AG04450 (cell line): ENCODE data around the gene SMC4. TPM values are rescaled to one million over a fixed set of nuclear protein-coding genes. Genes with fewer than 3 reads are reported as not detected.
"Not testable (repeated sequence)": the region's sequence is repeated elsewhere in the genome, so short reads cannot be mapped to it uniquely, and the experiment has no call there.

Source experiments
- CTCF ChIA-PET: fragments of 300-600, 350-600 bp; formaldehyde crosslinking; extraction: SDS; loops from one replicate; lab custom pipeline; 2022; ENCODE audit warnings: antibody characterized with exemption, inconsistent platforms; lab: Charles Lee
- POLR2A ChIA-PET: fragments of 350-600 bp; formaldehyde crosslinking; extraction: SDS; loops from one replicate; lab custom pipeline; 2021; ENCODE audit warnings: antibody characterized with exemption, inconsistent platforms; lab: Yijun Ruan, JAX
- DNase-seq: peaks from one replicate; pipeline ENCODE4 v3.0.0-alpha.2; 2011; ENCODE audit warnings: low read depth, low spot score
- H3K27ac ChIP-seq: one replicate; pipeline ENCODE4 v1.5.1; 2012; ENCODE audit warnings: low read depth, low read length, control low read depth
- H3K27me3 ChIP-seq: one replicate; pipeline ENCODE4 v1.6.0; 2012; ENCODE audit warnings: low read length; ENCODE audit not compliant: control insufficient read depth, insufficient read depth
- H3K4me3 ChIP-seq: 2 replicates; pipeline ENCODE4 v1.5.1; 2011; ENCODE audit warnings: mild to moderate bottlenecking, low read depth, low read length, control low read depth
- H3K9me3 ChIP-seq: 2 replicates; pipeline ENCODE4 v1.5.1; 2012; ENCODE audit warnings: low read length; ENCODE audit not compliant: control insufficient read depth, insufficient read depth
- CTCF ChIP-seq: IDR thresholded peaks from 2 replicates; pipeline ENCODE4 v1.5.1; 2011; ENCODE audit warnings: low read depth, low read length, control low read depth, inconsistent platforms
- polyA plus RNA-seq: library from polyadenylated mRNA; depleted of rRNA; stranded (reverse); fragments of >200 nt; gene quantifications from 2 replicates; pipeline ENCODE4 v1.2.3, GENCODE V29; 2011

SMC4 gene
- polyA plus RNA-seq, 1 experiment, result 42.0 TPM

- Histone ChIP-seq H3K27me3 (no peaks in the 10 kb centered on the region), H3K9me3 (peaks cover 8% of the 10 kb centered on the region), H3K27ac (peak overlapping the region; percentile 93), H3K4me3 (peak overlapping the region; percentile 87)
- ChIA-PET POLR2A (interaction anchor here (0.6 to 2.9 kb wide), 10 partner anchors 10 to 117 kb away, joined by 3 to 14 read pairs (median 5); partner anchors contain the start of genes IFT80, KPNA4 and SMC4), CTCF (interaction anchor here (0.9 to 2.9 kb wide), 3 partner anchors 37 to 416 kb away, joined by 4 to 21 read pairs (median 6); no protein-coding TSS in a partner anchor)
- DNase-seq, result no peak
- no peak for TF ChIP-seq CTCF
These were observed 49.6 kb downstream of the SMC4 start for GRCh38 chr3:160448845-160449635.

- ChIA-PET POLR2A (interaction anchor here (0.5 to 2.9 kb wide), 13 partner anchors 11 to 418 kb away, joined by 3 to 14 read pairs (median 5); partner anchors contain the start of genes IFT80, KPNA4 and SMC4), CTCF (interaction anchor here (0.6 to 2.9 kb wide), 5 partner anchors 36 to 1989 kb away, joined by 3 to 21 read pairs (median 4); no protein-coding TSS in a partner anchor)
- Histone ChIP-seq H3K27me3 (no peaks in the 10 kb centered on the region), H3K27ac (peak within 1 kb of the TSS; percentile 93), H3K4me3 (peak within 1 kb of the TSS; percentile 87), H3K9me3 (peaks cover 8% of the 10 kb centered on the region)
- peak; percentile 96 for DNase-seq
- 0 out of 2 replicates have a peak, but pooled peaks have one; percentile 8 for TF ChIP-seq CTCF
These were observed 50.5 kb downstream of the SMC4 start, which contains the start of gene TRIM59 for GRCh38 chr3:160449636-160450598. TSS of gene TRIM59 (minus strand) at chr3:160449786. CDS start at chr3:160439183, 10,603 bp downstream.

GRCh38 chr3:160450846-160451245 lies 51.4 kb downstream of the SMC4 start:
- Histone ChIP-seq H3K27me3 (no peaks in the 10 kb centered on the region), H3K4me3 (no peak overlapping the region), H3K9me3 (peaks cover 8% of the 10 kb centered on the region), H3K27ac (peak overlapping the region; percentile 93)
- peak; percentile 39 for TF ChIP-seq CTCF
- ChIA-PET CTCF (interaction anchor here (0.5 to 2.9 kb wide), 6 partner anchors 35 to 1988 kb away, joined by 3 to 21 read pairs (median 4); no protein-coding TSS in a partner anchor), POLR2A (interaction anchor here (0.5 to 2.9 kb wide), 6 partner anchors 17 to 115 kb away, joined by 3 to 14 read pairs (median 5); partner anchors contain the start of gene KPNA4)
- peak; percentile 82 for DNase-seq

GRCh38 chr3:160451602-160452001 lies 52.2 kb downstream of the SMC4 start:
- TF ChIP-seq CTCF, result no peak
- CTCF ChIA-PET, result interaction anchor here (2.9 kb wide), 1 partner anchor 34 kb away, joined by 21 read pairs; no protein-coding TSS in a partner anchor
- no peak overlapping the region for H3K4me3 ChIP-seq
- DNase-seq, result no peak
- H3K9me3 ChIP-seq, result peaks cover 8% of the 10 kb centered on the region
- no peak overlapping the region for H3K27ac ChIP-seq
- no peaks in the 10 kb centered on the region for H3K27me3 ChIP-seq
- POLR2A ChIA-PET, result interaction anchor here (1.1 to 2.9 kb wide), 2 partner anchors 22 to 27 kb away, joined by 4 to 14 read pairs; no protein-coding TSS in a partner anchor

GRCh38 chr3:160452251-160452650 lies 52.8 kb downstream of the SMC4 start:
- H3K9me3 ChIP-seq, H3K27ac ChIP-seq, CTCF ChIA-PET, POLR2A ChIA-PET, DNase-seq, H3K4me3 ChIP-seq, H3K27me3 ChIP-seq: not testable (repeated sequence)
